Activated naive CD4-positive, alpha-beta T cell (primary cell): ENCODE data around the gene AKR7A2.
"Not testable (repeated sequence)": the region's sequence is repeated elsewhere in the genome, so short reads cannot be mapped to it uniquely, and the experiment has no call there.

Experiments
- DNase-seq, 4 experiments: peaks; one replicate each; lab custom pipeline; 2025; lab: John Stamatoyannopoulos, UW

AKR7A2 gene

GRCh38 chr1:19260211-19261138 lies 51.5 kb downstream of the AKR7A2 start:
- DNase-seq = no peak

GRCh38 chr1:19258353-19258752 lies 53.6 kb downstream of the AKR7A2 start:
- DNase-seq = no peak

- no peak for DNase-seq
Measured at GRCh38 chr1:19257178-19257914, 54.6 kb downstream of the AKR7A2 start.

GRCh38 chr1:19256301-19256700 lies 55.6 kb downstream of the AKR7A2 start:
- DNase-seq = not testable (repeated sequence)

GRCh38 chr1:19255288-19255687 lies 56.7 kb downstream of the AKR7A2 start:
- no peak for DNase-seq

- DNase-seq = no peak
Measured at GRCh38 chr1:19254416-19254815, 57.5 kb downstream of the AKR7A2 start.
